ENCODE measurements around the gene ACO2. TPM values are rescaled to one million over a fixed set of nuclear protein-coding genes. Genes with fewer than 3 reads are reported as not detected.

Gene ACO2
- total RNA-seq, 1 experiment from 2014 or later, result 71.5 TPM

- in situ Hi-C loops (cut with HindIII; ENCODE audit: low pct_unique_long_range_greater_than_20kb, low sequenced_read_pairs), result no loop called here
- intact Hi-C loops (cut with micrococcal nuclease; ENCODE audit: unreplicated experiment), result no loop called here
- Histone ChIP-seq H3K27ac (ENCODE audit: low read length) (no peak overlapping the region), H3K4me3 (ENCODE audit: low read depth in 2 of 2, low read length in 2 of 2) (no peak overlapping the region), H3K9me3 (ENCODE audit: control insufficient read depth, insufficient read depth, low read depth, low read length) (no peaks in the 10 kb centered on the region), H3K4me1 (ENCODE audit: control insufficient read depth, insufficient read depth, low read length) (peaks cover 7% of the 10 kb centered on the region), H3K36me3 (ENCODE audit: control insufficient read depth, insufficient read depth, low read length) (no peaks in the 10 kb centered on the region), H3K27me3 (ENCODE audit: control insufficient read depth, insufficient read depth, low read length) (no peaks in the 10 kb centered on the region)
- ATAC-seq, result no peak
- ChIA-PET CTCF (no interaction called here), POLR2A (no interaction called here)
- DNase-seq (ENCODE audit: low read depth, low spot score), result no peak
- TF ChIP-seq CTCF (IDR thresholded peaks at IDR 0.05), result no peak
- TF ChIP-seq REST (IDR thresholded peaks at IDR 0.05; ENCODE audit: insufficient read depth in 1 of 2, low read depth in 2 of 2, low read length in 1 of 2), result no peak
- no peak for TF ChIP-seq TCF7L2 (IDR thresholded peaks at IDR 0.05; ENCODE audit: low read depth, low read length)
- TF ChIP-seq SIN3A (IDR thresholded peaks at IDR 0.05; ENCODE audit: borderline replicate concordance, insufficient read depth, low read depth, low read length), result no peak
- no peak for TF ChIP-seq POLR2AphosphoS5 (IDR thresholded peaks at IDR 0.05; ENCODE audit: low read depth, low read length)
- BruUV-seq (replicated peaks), result no TSS peak
These were observed 18.4 kb downstream of the ACO2 start for GRCh38 chr22:41487037-41487935.

GRCh38 chr22:41488076-41488475, 19.2 kb downstream of the ACO2 start:
- ChIA-PET POLR2A (no interaction called here), CTCF (no interaction called here)
- H3K27me3 ChIP-seq (ENCODE audit: control insufficient read depth, insufficient read depth, low read length), result no peaks in the 10 kb centered on the region
- no peak overlapping the region for H3K4me3 ChIP-seq (ENCODE audit: low read depth in 2 of 2, low read length in 2 of 2)
- H3K9me3 ChIP-seq (ENCODE audit: control insufficient read depth, insufficient read depth, low read depth, low read length), result no peaks in the 10 kb centered on the region
- H3K4me1 ChIP-seq (ENCODE audit: control insufficient read depth, insufficient read depth, low read length), result no peaks in the 10 kb centered on the region
- H3K36me3 ChIP-seq (ENCODE audit: control insufficient read depth, insufficient read depth, low read length), result no peaks in the 10 kb centered on the region
- BruUV-seq (replicated peaks), result no TSS peak
- no peak overlapping the region for H3K27ac ChIP-seq (ENCODE audit: low read length)
- TF ChIP-seq SIN3A (IDR thresholded peaks at IDR 0.05; ENCODE audit: borderline replicate concordance, insufficient read depth, low read depth, low read length), result no peak
- TF ChIP-seq TCF7L2 (IDR thresholded peaks at IDR 0.05; ENCODE audit: low read depth, low read length), result no peak
- no peak for TF ChIP-seq REST (IDR thresholded peaks at IDR 0.05; ENCODE audit: insufficient read depth in 1 of 2, low read depth in 2 of 2, low read length in 1 of 2)
- TF ChIP-seq POLR2AphosphoS5 (IDR thresholded peaks at IDR 0.05; ENCODE audit: low read depth, low read length), result no peak
- TF ChIP-seq CTCF (IDR thresholded peaks at IDR 0.05), result no peak
- intact Hi-C loops (cut with micrococcal nuclease; ENCODE audit: unreplicated experiment), result no loop called here
- in situ Hi-C loops (cut with HindIII; ENCODE audit: low pct_unique_long_range_greater_than_20kb, low sequenced_read_pairs), result no loop called here
- ATAC-seq (no peak), DNase-seq (ENCODE audit: low read depth, low spot score) (no peak)
